Measurements from ENCODE around the gene SPATA45. TPM values are rescaled to one million over a fixed set of nuclear protein-coding genes. Genes with fewer than 3 reads are reported as not detected.

SPATA45 gene
- total and polyA plus RNA-seq, 2 of the 4 experiments (the other 2 are of a cell fraction), result not detected

GRCh38 chr1:212879947-212880690, 32.7 kb upstream of the SPATA45 start:
- CTCF ChIA-PET, result no interaction called here

More at GRCh38 chr1:212879947-212880690, 32.7 kb upstream of the SPATA45 start:
- dilution Hi-C loops (cut with HindIII; ENCODE audit: low sequenced_read_pairs, unreplicated experiment) (no loop called here), intact Hi-C loops (cut with micrococcal nuclease) (no loop called here), in situ Hi-C loops (cut with MboI; ENCODE audit: low sequenced_read_pairs) (no loop called here)
- Histone ChIP-seq H3K9me1 (ENCODE audit: insufficient read depth, low read length) (no peaks in the 10 kb centered on the region), H2BK120ac (ENCODE audit: low read depth, low read length) (no peak overlapping the region), H3K27ac (ENCODE audit: insufficient read depth, low read length) (no peak overlapping the region), H4K20me1 (ENCODE audit: insufficient read depth, low read length) (no peaks in the 10 kb centered on the region), H3K9me3 (ENCODE audit: control insufficient read depth, insufficient read depth, low read length) (no peaks in the 10 kb centered on the region), H3K4me1 (ENCODE audit: control insufficient read depth, insufficient read depth, low read length) (no peaks in the 10 kb centered on the region), H3K27me3 (ENCODE audit: control insufficient read depth, insufficient read depth, low read length) (no peaks in the 10 kb centered on the region), H3K56ac (ENCODE audit: extremely low read depth, insufficient read depth, low read length) (no peak overlapping the region), H2BK5ac (ENCODE audit: low read depth, low read length, poor library complexity, severe bottlenecking) (no peak overlapping the region), H3K4me2 (ENCODE audit: low read depth, low read length) (no peak overlapping the region), H2BK20ac (ENCODE audit: low read depth, low read length) (no peak overlapping the region), H3K79me1 (ENCODE audit: low read depth in 1 of 2, low read length in 2 of 2) (no peaks in the 10 kb centered on the region), H3K18ac (ENCODE audit: low read depth, low read length) (no peak overlapping the region), H4K8ac (ENCODE audit: low read depth in 2 of 2, low read length in 2 of 2) (no peak overlapping the region), H3K4me3 (ENCODE audit: insufficient read depth, low read depth, low read length) (no peak overlapping the region), H3K23ac (ENCODE audit: low read depth, low read length) (no peak overlapping the region), H2BK15ac (ENCODE audit: low read depth, low read length) (no peak overlapping the region), H3K14ac (replicated peaks; ENCODE audit: low read depth, low read length) (no peak overlapping the region), H3K4ac (ENCODE audit: low read depth, low read length) (no peak overlapping the region), H2AK5ac (ENCODE audit: low read depth, low read length) (no peak overlapping the region), H2AK9ac (replicated peaks; ENCODE audit: low read depth, low read length, poor library complexity) (no peak overlapping the region), H4K91ac (ENCODE audit: insufficient read depth, low read depth, low read length) (no peak overlapping the region), H2AFZ (replicated peaks; ENCODE audit: low read length, poor library complexity) (no peak overlapping the region), H3K36me3 (ENCODE audit: control insufficient read depth, insufficient read depth, low read length) (peaks cover 13% of the 10 kb centered on the region), H4K5ac (ENCODE audit: low read depth, low read length) (no peak overlapping the region), H3K9ac (ENCODE audit: low read depth, low read length) (no peak overlapping the region)
- 59% methylated on average over 3 of the region's 6 CpGs; no CpG with 5 or more reads in 1 of the 2 experiments for WGBS, 2 experiments (ENCODE audit: extremely low coverage in 2 of 2, insufficient read length in 1 of 2)
- DNase-seq (no peak), ATAC-seq (ENCODE audit: low read depth) (no peak)
- BruUV-seq (replicated peaks), result no TSS peak
- TF ChIP-seq MXI1 (IDR thresholded peaks at IDR 0.05; ENCODE audit: borderline replicate concordance, low read depth, low read length) (no peak), RAD21 (IDR thresholded peaks at IDR 0.05; ENCODE audit: low read length) (no peak), RFX5 (IDR thresholded peaks at IDR 0.05; ENCODE audit: low read depth, low read length) (no peak), MAFK (IDR thresholded peaks at IDR 0.05; ENCODE audit: low read depth, low read length) (no peak), MAZ (IDR thresholded peaks at IDR 0.05; ENCODE audit: borderline replicate concordance, low read depth, low read length) (no peak)
- POLR2A ChIA-PET (ENCODE audit: unreplicated experiment), result no interaction called here

Measured in IMR-90 (cell line).